ENCODE data around the gene HSF2BP.

The HSF2BP gene

DNA sequence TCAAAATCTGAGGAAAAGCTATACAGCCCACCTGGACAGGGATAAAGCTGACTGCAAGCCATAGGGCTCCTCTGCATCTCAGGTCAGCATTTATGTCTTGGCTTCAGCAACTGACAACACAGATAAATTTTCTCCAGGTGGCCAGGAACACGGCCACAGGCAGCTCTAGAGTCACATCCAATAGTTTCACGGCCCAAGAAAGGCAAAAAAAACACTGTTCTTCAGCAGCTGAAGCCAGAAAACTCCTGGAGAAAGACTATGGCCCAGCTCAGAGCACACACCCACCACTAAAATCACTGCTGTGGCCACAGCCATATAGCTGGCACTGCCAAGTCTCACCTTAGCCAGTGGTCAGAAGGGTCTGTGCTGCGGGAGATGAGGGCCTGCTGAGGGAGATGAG lies 77.8 kb downstream of the HSF2BP start:
- no peak overlapping the region for H3K4me3 ChIP-seq (ENCODE audit: low read depth, low read length)
- no peak overlapping the region for H3K27ac ChIP-seq
- no peak for DNase-seq
- no peaks in the 10 kb centered on the region for H3K27me3 ChIP-seq (replicated peaks)
- TF ChIP-seq, protein P1, sequence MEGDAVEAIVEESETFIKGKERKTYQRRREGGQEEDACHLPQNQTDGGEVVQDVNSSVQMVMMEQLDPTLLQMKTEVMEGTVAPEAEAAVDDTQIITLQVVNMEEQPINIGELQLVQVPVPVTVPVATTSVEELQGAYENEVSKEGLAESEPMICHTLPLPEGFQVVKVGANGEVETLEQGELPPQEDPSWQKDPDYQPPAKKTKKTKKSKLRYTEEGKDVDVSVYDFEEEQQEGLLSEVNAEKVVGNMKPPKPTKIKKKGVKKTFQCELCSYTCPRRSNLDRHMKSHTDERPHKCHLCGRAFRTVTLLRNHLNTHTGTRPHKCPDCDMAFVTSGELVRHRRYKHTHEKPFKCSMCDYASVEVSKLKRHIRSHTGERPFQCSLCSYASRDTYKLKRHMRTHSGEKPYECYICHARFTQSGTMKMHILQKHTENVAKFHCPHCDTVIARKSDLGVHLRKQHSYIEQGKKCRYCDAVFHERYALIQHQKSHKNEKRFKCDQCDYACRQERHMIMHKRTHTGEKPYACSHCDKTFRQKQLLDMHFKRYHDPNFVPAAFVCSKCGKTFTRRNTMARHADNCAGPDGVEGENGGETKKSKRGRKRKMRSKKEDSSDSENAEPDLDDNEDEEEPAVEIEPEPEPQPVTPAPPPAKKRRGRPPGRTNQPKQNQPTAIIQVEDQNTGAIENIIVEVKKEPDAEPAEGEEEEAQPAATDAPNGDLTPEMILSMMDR (IDR thresholded peaks at IDR 0.05; ENCODE audit: low read depth, low read length, missing control alignments), result no peak
- no peaks in the 10 kb centered on the region for H3K36me3 ChIP-seq (replicated peaks)
- in situ Hi-C loops (cut with HindIII; ENCODE audit: low pct_ligation_motif_present, low sequenced_read_pairs), result no loop called here

DNA sequence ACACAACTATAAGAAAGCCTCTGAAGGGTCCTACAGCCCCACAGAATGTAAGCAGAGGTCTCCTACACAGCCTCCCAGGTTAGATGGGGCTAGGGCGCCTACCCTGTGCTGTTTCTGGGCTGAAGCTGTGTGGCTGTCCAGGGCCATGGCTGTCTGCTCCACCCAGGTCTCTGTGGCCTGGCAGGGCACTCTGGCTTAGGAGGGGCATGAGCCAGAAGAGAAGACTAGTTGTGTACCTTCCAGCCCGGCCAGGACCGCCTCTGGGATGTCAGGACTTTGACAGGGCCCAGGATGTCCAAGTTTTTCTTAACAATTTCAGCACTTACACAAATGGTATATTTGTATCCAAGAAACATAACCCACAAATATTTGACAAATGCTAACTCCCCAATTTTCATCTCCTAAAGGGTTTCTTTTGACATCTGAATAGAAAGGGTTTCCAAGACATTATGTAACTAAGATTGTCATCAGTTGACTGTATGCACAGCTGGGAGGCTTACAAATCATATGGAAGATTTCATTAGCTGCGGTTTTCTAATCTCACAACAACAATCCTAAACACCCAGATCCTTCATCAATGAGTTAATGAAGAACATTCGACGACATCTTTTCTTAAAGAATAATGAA lies 80.5 kb downstream of the HSF2BP start:
- Histone ChIP-seq H3K27ac (no peak overlapping the region), H3K36me3 (replicated peaks) (no peaks in the 10 kb centered on the region), H3K4me3 (ENCODE audit: low read depth, low read length) (no peak overlapping the region), H3K27me3 (replicated peaks) (no peaks in the 10 kb centered on the region)
- in situ Hi-C loops (cut with HindIII; ENCODE audit: low pct_ligation_motif_present, low sequenced_read_pairs), result no loop called here
- TF ChIP-seq, protein P1 (IDR thresholded peaks at IDR 0.05; ENCODE audit: low read depth, low read length, missing control alignments), result no peak
- DNase-seq, result no peak

DNA sequence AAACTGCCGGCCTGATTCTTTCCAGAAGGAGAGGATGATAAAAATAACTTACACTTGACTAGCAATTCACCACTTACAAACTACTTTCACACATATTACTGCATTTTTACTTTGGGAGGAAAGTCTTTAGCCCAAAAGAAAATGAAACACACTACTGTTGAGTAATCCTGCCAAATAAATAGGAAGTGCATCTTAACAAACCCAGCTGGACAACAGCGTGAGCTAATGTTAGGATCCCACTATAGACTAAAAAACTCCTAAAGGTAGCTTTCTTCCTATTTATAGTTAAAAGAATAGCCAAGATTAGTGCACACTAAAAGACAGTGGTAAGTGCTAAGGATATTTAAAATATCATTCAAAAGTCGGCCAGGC lies 83.8 kb downstream of the HSF2BP start:
- H3K27me3 ChIP-seq (replicated peaks), result no peaks in the 10 kb centered on the region
- TF ChIP-seq, protein P1 (IDR thresholded peaks at IDR 0.05; ENCODE audit: low read depth, low read length, missing control alignments), result no peak
- H3K36me3 ChIP-seq (replicated peaks), result no peaks in the 10 kb centered on the region
- in situ Hi-C loops (cut with HindIII; ENCODE audit: low pct_ligation_motif_present, low sequenced_read_pairs), result no loop called here
- no peak overlapping the region for H3K4me3 ChIP-seq (ENCODE audit: low read depth, low read length)
- no peak for DNase-seq
- H3K27ac ChIP-seq, result no peak overlapping the region

DNA sequence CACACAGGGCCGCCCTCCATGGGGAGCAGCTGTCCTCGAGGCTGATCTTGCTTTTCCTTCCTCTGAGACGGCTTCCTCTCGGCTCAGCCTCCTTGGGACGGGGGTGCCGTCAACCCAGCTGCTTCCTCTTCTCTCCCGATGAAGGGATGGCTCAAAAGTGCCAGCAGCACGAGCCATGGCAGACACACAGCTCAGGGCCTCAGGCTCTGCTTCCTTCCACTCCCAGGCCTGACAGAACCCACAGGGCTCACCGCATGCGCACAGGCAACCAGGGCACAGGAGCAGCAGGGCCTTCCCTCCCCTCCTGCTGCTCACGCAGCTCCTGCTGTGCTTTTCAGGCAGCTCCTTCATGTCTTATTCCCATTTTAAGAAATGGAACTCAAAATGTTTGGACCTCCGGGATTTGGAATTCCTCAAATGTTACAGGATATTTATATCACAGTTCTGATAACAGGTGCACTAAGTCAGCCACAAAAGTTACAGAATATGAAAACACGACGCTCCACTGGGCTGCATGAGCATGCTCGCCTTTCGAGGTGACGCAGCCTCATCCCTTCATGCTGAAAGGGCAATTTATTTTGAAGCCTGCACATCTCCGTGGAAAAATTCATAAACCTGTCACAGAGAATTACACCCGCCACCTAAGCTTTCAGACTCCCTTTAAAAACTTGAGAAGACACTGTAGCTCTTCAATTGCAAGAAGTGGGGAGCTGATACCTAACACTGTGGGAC lies 84.4 kb downstream of the HSF2BP start:
- H3K4me3 ChIP-seq (ENCODE audit: low read depth, low read length), result no peak overlapping the region
- no peaks in the 10 kb centered on the region for H3K36me3 ChIP-seq (replicated peaks)
- in situ Hi-C loops (cut with HindIII; ENCODE audit: low pct_ligation_motif_present, low sequenced_read_pairs), result no loop called here
- TF ChIP-seq, protein P1 (IDR thresholded peaks at IDR 0.05; ENCODE audit: low read depth, low read length, missing control alignments), result no peak
- H3K27ac ChIP-seq, result no peak overlapping the region
- H3K27me3 ChIP-seq (replicated peaks), result no peaks in the 10 kb centered on the region
- DNase-seq, result no peak

DNA sequence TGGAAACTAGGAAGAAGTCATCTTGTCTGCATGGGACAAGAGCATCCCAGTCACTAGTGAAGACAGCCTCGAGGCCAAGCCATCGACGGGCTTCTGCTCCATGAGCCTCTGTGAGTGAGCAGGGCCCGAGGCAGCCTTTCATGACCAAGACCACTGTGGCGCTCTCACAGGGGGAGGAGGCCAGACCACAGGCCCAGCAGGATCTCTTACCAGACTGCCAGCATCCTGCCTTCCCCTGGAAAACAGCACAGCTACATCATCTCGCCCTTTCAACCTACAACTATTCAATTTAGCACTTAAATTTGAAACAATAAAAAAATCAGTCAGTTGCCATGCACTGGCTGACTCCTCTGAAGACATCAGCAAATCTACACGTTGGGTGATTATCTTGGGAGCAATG lies 85.4 kb downstream of the HSF2BP start:
- Histone ChIP-seq H3K4me3 (ENCODE audit: low read depth, low read length) (no peak overlapping the region), H3K27ac (no peak overlapping the region), H3K36me3 (replicated peaks) (no peaks in the 10 kb centered on the region), H3K27me3 (replicated peaks) (no peaks in the 10 kb centered on the region)
- no peak for DNase-seq
- TF ChIP-seq, protein P1 (IDR thresholded peaks at IDR 0.05; ENCODE audit: low read depth, low read length, missing control alignments), result no peak
- in situ Hi-C loops (cut with HindIII; ENCODE audit: low pct_ligation_motif_present, low sequenced_read_pairs), result no loop called here

Measured in brain microvascular endothelial cell (primary cell).